Stimulated activated CD4-positive, alpha-beta T cell treated with anti-CD3 and anti-CD28 coated beads, Interleukin-4, amount 100 ng/mL, for 24 hours (primary cell): Measurements from ENCODE around the gene EEFSEC.

Source experiments
- DNase-seq: peaks from one replicate; pipeline ENCODE4 v3.0.0-alpha.2; 2020

Gene EEFSEC

GRCh38 chr3:128245460-128245859 lies 92.2 kb downstream of the EEFSEC start:
- no peak for DNase-seq

GRCh38 chr3:128247666-128248409 lies 94.6 kb downstream of the EEFSEC start:
- DNase-seq: no peak

- no peak for DNase-seq
Measured at GRCh38 chr3:128252083-128252482, 98.8 kb downstream of the EEFSEC start.

- no peak for DNase-seq
Measured at GRCh38 chr3:128253150-128253549, 99.9 kb downstream of the EEFSEC start.

- DNase-seq: no peak
Measured at GRCh38 chr3:128254066-128254590, 100.8 kb downstream of the EEFSEC start.

GRCh38 chr3:128254967-128255366 lies 101.7 kb downstream of the EEFSEC start:
- no peak for DNase-seq

GRCh38 chr3:128256131-128256530 lies 102.8 kb downstream of the EEFSEC start:
- DNase-seq: no peak

GRCh38 chr3:128257632-128258031 lies 104.4 kb downstream of the EEFSEC start:
- DNase-seq: no peak

- DNase-seq: no peak
Measured at GRCh38 chr3:128260275-128260674, 107.0 kb downstream of the EEFSEC start.

- no peak for DNase-seq
Measured at GRCh38 chr3:128262457-128262856, 109.2 kb downstream of the EEFSEC start.

GRCh38 chr3:128263118-128263517 lies 109.8 kb downstream of the EEFSEC start:
- no peak for DNase-seq

- DNase-seq: no peak
Measured at GRCh38 chr3:128263946-128264345, 110.7 kb downstream of the EEFSEC start.

GRCh38 chr3:128266453-128266852 lies 113.2 kb downstream of the EEFSEC start:
- no peak for DNase-seq

GRCh38 chr3:128267541-128267940 lies 114.3 kb downstream of the EEFSEC start:
- DNase-seq: no peak

GRCh38 chr3:128269006-128269775 lies 115.9 kb downstream of the EEFSEC start:
- DNase-seq: no peak

- DNase-seq: no peak
Measured at GRCh38 chr3:128269796-128270195, 116.5 kb downstream of the EEFSEC start.

- no peak for DNase-seq
Measured at GRCh38 chr3:128270559-128271492, 117.5 kb downstream of the EEFSEC start.

- DNase-seq: no peak
Measured at GRCh38 chr3:128271536-128272332, 118.5 kb downstream of the EEFSEC start.

- no peak for DNase-seq
Measured at GRCh38 chr3:128273109-128273840, 120.0 kb downstream of the EEFSEC start.

GRCh38 chr3:128273841-128274573 lies 120.7 kb downstream of the EEFSEC start:
- no peak for DNase-seq

GRCh38 chr3:128274837-128275236 lies 121.6 kb downstream of the EEFSEC start:
- DNase-seq: no peak
